Urothelium cell line (cell line): ENCODE results near the gene CAMKK1.
"Not testable (repeated sequence)": the region's sequence is repeated elsewhere in the genome, so short reads cannot be mapped to it uniquely, and the experiment has no call there.

ENCODE experiments used
- DNase-seq: peaks from one replicate; pipeline ENCODE4 v3.0.0; 2011; ENCODE audit warnings: low spot score, mixed read lengths
- FAIRE-seq: peaks from 2 replicates; lab custom pipeline; 2011; peaks lifted over from hg19 to GRCh38; lab: Jason Lieb, UNC

The CAMKK1 gene

GRCh38 chr17:3848229-3848835 is 44.5 kb downstream of the CAMKK1 start:
- DNase-seq (no peak), FAIRE-seq (no peak)

- FAIRE-seq (no peak), DNase-seq (no peak)
Measured at GRCh38 chr17:3847165-3847670, 45.6 kb downstream of the CAMKK1 start.

GRCh38 chr17:3846437-3847164 is 46.3 kb downstream of the CAMKK1 start:
- no peak for FAIRE-seq
- no peak for DNase-seq

GRCh38 chr17:3845621-3846436 is 47.0 kb downstream of the CAMKK1 start, which contains the start of gene NCBP3:
Gene NCBP3 (minus strand): TSS chr17:3846246. CDS start chr17:3846223, 23 bp downstream.
- FAIRE-seq (no peak), DNase-seq (peak; percentile 92)

GRCh38 chr17:3845291-3845620 is 47.6 kb downstream of the CAMKK1 start:
- no peak for FAIRE-seq
- no peak for DNase-seq

GRCh38 chr17:3844556-3844955 is 48.3 kb downstream of the CAMKK1 start:
- not testable (repeated sequence) for FAIRE-seq, DNase-seq

GRCh38 chr17:3843935-3844516 is 48.8 kb downstream of the CAMKK1 start:
- DNase-seq, result peak; percentile 53
- FAIRE-seq, result no peak

GRCh38 chr17:3838206-3838605 is 54.6 kb downstream of the CAMKK1 start:
- no peak for FAIRE-seq
- no peak for DNase-seq

- DNase-seq (no peak), FAIRE-seq (no peak)
Measured at GRCh38 chr17:3836551-3836950, 56.3 kb downstream of the CAMKK1 start.

- no peak for FAIRE-seq
- DNase-seq, result no peak
Measured at GRCh38 chr17:3835410-3836229, 57.2 kb downstream of the CAMKK1 start.

GRCh38 chr17:3834811-3835210 is 58.0 kb downstream of the CAMKK1 start:
- FAIRE-seq, result no peak
- no peak for DNase-seq

- DNase-seq (no peak), FAIRE-seq (no peak)
Measured at GRCh38 chr17:3828852-3829232, 64.0 kb downstream of the CAMKK1 start.

- no peak for DNase-seq
- FAIRE-seq, result no peak
Measured at GRCh38 chr17:3828151-3828851, 64.6 kb downstream of the CAMKK1 start.

GRCh38 chr17:3827124-3827773 is 65.6 kb downstream of the CAMKK1 start:
- FAIRE-seq, result no peak
- DNase-seq, result peak; percentile 11

GRCh38 chr17:3826191-3826590 is 66.7 kb downstream of the CAMKK1 start:
- FAIRE-seq, result no peak

GRCh38 chr17:3821101-3821500 is 71.8 kb downstream of the CAMKK1 start:
- FAIRE-seq, result no peak
- no peak for DNase-seq

More at GRCh38 chr17:3826191-3826590, 66.7 kb downstream of the CAMKK1 start:
- no peak for DNase-seq

- no peak for FAIRE-seq
- DNase-seq, result no peak
Measured at GRCh38 chr17:3818786-3819185, 74.1 kb downstream of the CAMKK1 start.

- DNase-seq, result no peak
- FAIRE-seq, result no peak
Measured at GRCh38 chr17:3817851-3818605, 74.8 kb downstream of the CAMKK1 start.
